GM23338 (cell line): Measurements from ENCODE around the gene COL4A2. TPM values are rescaled to one million over a fixed set of nuclear protein-coding genes. Genes with fewer than 3 reads are reported as not detected.
A peak's percentile ranks its signal among the peaks of the same experiment; 100 is the strongest.

Experiments
- ATAC-seq: fragments of 200-7000 bp; cut with Tn5 transposase; 3 replicates; pipeline ENCODE4 v1.9.1; 2020
- DNase-seq: peaks from one replicate; pipeline ENCODE4 v3.0.0-alpha.2; 2015; ENCODE audit warnings: low spot score
- H2AFZ ChIP-seq: fragments of 200-600 bp; sonication (generic); 2 replicates; pipeline ENCODE4 v1.8.0; 2016; ENCODE audit warnings: antibody characterized with exemption, mild to moderate bottlenecking, moderate library complexity
- H3F3A ChIP-seq: fragments of 200-600 bp; sonication (generic); replicated peaks from 2 replicates; pipeline ENCODE4 v1.8.0; 2017; ENCODE audit warnings: antibody characterized with exemption, mixed run types, low read depth
- H3K27ac ChIP-seq: fragments of 200-600 bp; sonication (generic); 2 replicates; pipeline ENCODE4 v1.6.1; 2016; ENCODE audit warnings: low read depth
- H3K27me3 ChIP-seq: fragments of 200-600 bp; sonication (generic); 2 replicates; pipeline ENCODE4 v1.8.0; 2016; ENCODE audit warnings: mild to moderate bottlenecking, mixed run types, moderate library complexity; ENCODE audit not compliant: insufficient read depth
- H3K36me3 ChIP-seq: fragments of 200-600 bp; sonication (generic); 2 replicates; pipeline ENCODE4 v1.8.0; 2016; ENCODE audit warnings: mild to moderate bottlenecking; ENCODE audit not compliant: insufficient read depth
- H3K4me1 ChIP-seq: fragments of 200-600 bp; sonication (generic); 2 replicates; pipeline ENCODE4 v1.8.0; 2016; ENCODE audit warnings: mild to moderate bottlenecking, moderate library complexity; ENCODE audit not compliant: insufficient read depth
- H3K4me2 ChIP-seq: fragments of 200-600 bp; sonication (generic); 2 replicates; pipeline ENCODE4 v1.7.1; 2017; ENCODE audit warnings: mixed run types
- H3K4me3 ChIP-seq: fragments of 200-600 bp; sonication (generic); 2 replicates; pipeline ENCODE4 v1.6.1; 2016; ENCODE audit warnings: mixed run types
- H3K79me2 ChIP-seq: fragments of 200-600 bp; sonication (generic); replicated peaks from 2 replicates; pipeline ENCODE4 v1.8.0; 2017; ENCODE audit warnings: mild to moderate bottlenecking; ENCODE audit not compliant: insufficient read depth
- H3K9me2 ChIP-seq: fragments of 200-600 bp; sonication (generic); 2 replicates; pipeline ENCODE4 v1.8.0; 2017; ENCODE audit not compliant: insufficient read depth
- H4K20me1 ChIP-seq: fragments of 200-600 bp; sonication (generic); replicated peaks from 2 replicates; pipeline ENCODE4 v1.8.0; 2017; ENCODE audit warnings: mild to moderate bottlenecking; ENCODE audit not compliant: insufficient read depth
- H3K27ac Mint-ChIP-seq: 2 replicates; pipeline ENCODE4 v1.8.0; 2020; ENCODE audit warnings: inconsistent platforms, mild to moderate bottlenecking, moderate library complexity, mixed read lengths
- H3K27me3 Mint-ChIP-seq: 3 replicates; pipeline ENCODE4 v1.8.0; 2022; ENCODE audit warnings: low read depth, mild to moderate bottlenecking, moderate library complexity, mixed read lengths, inconsistent platforms; ENCODE audit not compliant: insufficient read depth, poor library complexity
- H3K36me3 Mint-ChIP-seq: 3 replicates; pipeline ENCODE4 v1.8.0; 2021; ENCODE audit warnings: low read depth, mild to moderate bottlenecking, inconsistent platforms, moderate library complexity, mixed read lengths
- H3K4me1 Mint-ChIP-seq: 3 replicates; pipeline ENCODE4 v1.8.0; 2020; ENCODE audit warnings: mild to moderate bottlenecking, inconsistent platforms, mixed read lengths
- H3K4me3 Mint-ChIP-seq: 3 replicates; pipeline ENCODE4 v1.8.0; 2021; ENCODE audit warnings: moderate library complexity, mild to moderate bottlenecking, inconsistent platforms, mixed read lengths
- H3K9me3 Mint-ChIP-seq: 3 replicates; pipeline ENCODE4 v1.8.0; 2020; ENCODE audit warnings: moderate library complexity, mild to moderate bottlenecking, inconsistent platforms, mixed read lengths
- CREB1 ChIP-seq: fragments of 250-450 bp; sonication (Bioruptor Pico); IDR thresholded peaks from 2 replicates; pipeline ENCODE4 v1.5.0; 2020; ENCODE audit warnings: low read depth, mild to moderate bottlenecking, moderate library complexity
- CTCF ChIP-seq, 2 experiments: fragments of 200-600 bp in 1 of 2; sonication (generic) in 1 of 2; conservative IDR thresholded peaks; 2 replicates each; pipeline versions ENCODE4 v1.5.1 to v1.6.1; 2016 to 2017; ENCODE audit warnings: antibody characterized with exemption in 2 of 2, low read depth in 2 of 2, mild to moderate bottlenecking in 2 of 2, moderate library complexity in 1 of 2
- ETS1 ChIP-seq: IDR thresholded peaks from 2 replicates; pipeline ENCODE4 v1.6.1; 2016; ENCODE audit warnings: antibody characterized with exemption
- EZH2 ChIP-seq: fragments of 200-600 bp; sonication (generic); IDR thresholded peaks from one replicate; pipeline ENCODE4 v1.8.0; 2017; ENCODE audit warnings: antibody characterized with exemption, mild to moderate bottlenecking, low read depth; ENCODE audit not compliant: unreplicated experiment
- EZH2phosphoT487 ChIP-seq: fragments of 200-600 bp; sonication (generic); IDR thresholded peaks from one replicate; pipeline ENCODE4 v1.8.1; 2018; ENCODE audit warnings: antibody characterized with exemption; ENCODE audit not compliant: unreplicated experiment
- JUNB ChIP-seq: IDR thresholded peaks from one replicate; pipeline ENCODE4 v1.6.1; 2016; ENCODE audit warnings: antibody characterized with exemption; ENCODE audit not compliant: unreplicated experiment
- NANOG ChIP-seq: IDR thresholded peaks from 2 replicates; pipeline ENCODE4 v1.6.1; 2016; ENCODE audit warnings: antibody characterized with exemption, borderline replicate concordance
- STAT1 ChIP-seq: IDR thresholded peaks from one replicate; pipeline ENCODE4 v1.6.1; 2016; ENCODE audit warnings: antibody characterized with exemption; ENCODE audit not compliant: unreplicated experiment
- ZNF114 ChIP-seq: fragments of 250-450 bp; sonication (Bioruptor Pico); IDR thresholded peaks from 2 replicates; pipeline ENCODE4 v1.5.0; 2020; ENCODE audit warnings: mild to moderate bottlenecking, moderate library complexity
- ZNF331 ChIP-seq: fragments of 250-450 bp; sonication (Bioruptor Pico); IDR thresholded peaks from 2 replicates; pipeline ENCODE4 v1.5.0; 2020; ENCODE audit warnings: low read depth, mild to moderate bottlenecking, moderate library complexity
- polyA plus RNA-seq: library from polyadenylated mRNA; unstranded; fragments of >200 nt; fragmentation: Nextera tagmentation; extraction: Ambion mirVana; gene quantifications from 2 replicates; pipeline ENCODE4 v1.2.1, GENCODE V29; 2016
- total RNA-seq: library from RNA; depleted of rRNA; stranded (reverse); fragments of >200 nt; shearing (Covaris generic); gene quantifications from 2 replicates; pipeline ENCODE4 v1.2.3, GENCODE V29; 2014
- TF ChIP-seq, protein P1 (sequence below): IDR thresholded peaks from one replicate; pipeline ENCODE4 v1.6.1; 2018; ENCODE audit warnings: antibody characterized with exemption; ENCODE audit not compliant: unreplicated experiment

Gene COL4A2
- total and polyA plus RNA-seq, 2 experiments from 2014 or later: 37.4 to 131 TPM

- Mint-ChIP-seq H3K36me3 (no peaks in the 10 kb centered on the region), H3K27me3 (no peaks in the 10 kb centered on the region), H3K4me1 (peaks cover 22% of the 10 kb centered on the region), H3K9me3 (no peaks in the 10 kb centered on the region), H3K27ac (no peak overlapping the region; the same call in 1 of the 2 replicates), H3K4me3 (no peak overlapping the region)
- H2AFZ ChIP-seq: no peak overlapping the region
- no peaks in the 10 kb centered on the region for H3F3A ChIP-seq
- no peaks in the 10 kb centered on the region for H3K27me3 ChIP-seq
- no peak for TF ChIP-seq ZNF114 (CRISPR knock-in tag)
- TF ChIP-seq, protein P1, sequence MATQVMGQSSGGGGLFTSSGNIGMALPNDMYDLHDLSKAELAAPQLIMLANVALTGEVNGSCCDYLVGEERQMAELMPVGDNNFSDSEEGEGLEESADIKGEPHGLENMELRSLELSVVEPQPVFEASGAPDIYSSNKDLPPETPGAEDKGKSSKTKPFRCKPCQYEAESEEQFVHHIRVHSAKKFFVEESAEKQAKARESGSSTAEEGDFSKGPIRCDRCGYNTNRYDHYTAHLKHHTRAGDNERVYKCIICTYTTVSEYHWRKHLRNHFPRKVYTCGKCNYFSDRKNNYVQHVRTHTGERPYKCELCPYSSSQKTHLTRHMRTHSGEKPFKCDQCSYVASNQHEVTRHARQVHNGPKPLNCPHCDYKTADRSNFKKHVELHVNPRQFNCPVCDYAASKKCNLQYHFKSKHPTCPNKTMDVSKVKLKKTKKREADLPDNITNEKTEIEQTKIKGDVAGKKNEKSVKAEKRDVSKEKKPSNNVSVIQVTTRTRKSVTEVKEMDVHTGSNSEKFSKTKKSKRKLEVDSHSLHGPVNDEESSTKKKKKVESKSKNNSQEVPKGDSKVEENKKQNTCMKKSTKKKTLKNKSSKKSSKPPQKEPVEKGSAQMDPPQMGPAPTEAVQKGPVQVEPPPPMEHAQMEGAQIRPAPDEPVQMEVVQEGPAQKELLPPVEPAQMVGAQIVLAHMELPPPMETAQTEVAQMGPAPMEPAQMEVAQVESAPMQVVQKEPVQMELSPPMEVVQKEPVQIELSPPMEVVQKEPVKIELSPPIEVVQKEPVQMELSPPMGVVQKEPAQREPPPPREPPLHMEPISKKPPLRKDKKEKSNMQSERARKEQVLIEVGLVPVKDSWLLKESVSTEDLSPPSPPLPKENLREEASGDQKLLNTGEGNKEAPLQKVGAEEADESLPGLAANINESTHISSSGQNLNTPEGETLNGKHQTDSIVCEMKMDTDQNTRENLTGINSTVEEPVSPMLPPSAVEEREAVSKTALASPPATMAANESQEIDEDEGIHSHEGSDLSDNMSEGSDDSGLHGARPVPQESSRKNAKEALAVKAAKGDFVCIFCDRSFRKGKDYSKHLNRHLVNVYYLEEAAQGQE: no peak
- TF ChIP-seq CTCF (conservative IDR thresholded peaks at IDR 0.05; ENCODE audit: low read depth in 2 of 2): peak; percentile 43 to 57
- DNase-seq: peak; percentile 41
- no peak overlapping the region for H3K4me2 ChIP-seq
- H3K4me3 ChIP-seq: no peak overlapping the region
- peak; percentile 59 for ATAC-seq
- no peak overlapping the region for H3K27ac ChIP-seq
- no peaks in the 10 kb centered on the region for H3K9me2 ChIP-seq
- H3K36me3 ChIP-seq: no peaks in the 10 kb centered on the region
- peaks cover 9% of the 10 kb centered on the region for H4K20me1 ChIP-seq
- H3K79me2 ChIP-seq: peaks cover 40% of the 10 kb centered on the region
- no peaks in the 10 kb centered on the region; the same call in 1 of the 2 replicates for H3K4me1 ChIP-seq
Observed at GRCh38 chr13:110274687-110275086, 32.4 kb upstream of the COL4A2 start.

GRCh38 chr13:110275931-110276552, 31.0 kb upstream of the COL4A2 start:
- Mint-ChIP-seq H3K36me3 (no peaks in the 10 kb centered on the region), H3K4me1 (peaks cover 12% of the 10 kb centered on the region), H3K27ac (no peak overlapping the region), H3K4me3 (no peak overlapping the region), H3K27me3 (no peaks in the 10 kb centered on the region), H3K9me3 (no peaks in the 10 kb centered on the region)
- no peak overlapping the region for H3K4me3 ChIP-seq
- H3K9me2 ChIP-seq: no peaks in the 10 kb centered on the region
- no peak overlapping the region for H3K27ac ChIP-seq
- ATAC-seq (no peak), DNase-seq (no peak)
- H2AFZ ChIP-seq: no peak overlapping the region
- peaks cover 9% of the 10 kb centered on the region for H4K20me1 ChIP-seq
- H3K36me3 ChIP-seq: no peaks in the 10 kb centered on the region
- no peaks in the 10 kb centered on the region; the same call in 1 of the 2 replicates for H3K4me1 ChIP-seq
- H3K79me2 ChIP-seq: peaks cover 36% of the 10 kb centered on the region
- no peaks in the 10 kb centered on the region for H3K27me3 ChIP-seq
- no peaks in the 10 kb centered on the region for H3F3A ChIP-seq
- no peak overlapping the region for H3K4me2 ChIP-seq
- TF ChIP-seq ZNF331 (CRISPR knock-in tag): no peak
- no peak for TF ChIP-seq EZH2
- no peak for TF ChIP-seq STAT1
- no peak for TF ChIP-seq EZH2phosphoT487
- no peak for TF ChIP-seq ZNF114 (CRISPR knock-in tag)
- no peak for TF ChIP-seq NANOG
- no peak for TF ChIP-seq JUNB
- TF ChIP-seq, protein P1: no peak
- no peak for TF ChIP-seq CTCF (conservative IDR thresholded peaks at IDR 0.05; ENCODE audit: low read depth in 2 of 2)
- TF ChIP-seq ETS1: no peak
- TF ChIP-seq CREB1 (CRISPR knock-in tag): no peak
